GM23248 (cell line): ENCODE data around the gene FRYL. TPM values are rescaled to one million over a fixed set of nuclear protein-coding genes. Genes with fewer than 3 reads are reported as not detected.
A peak's percentile ranks its signal among the peaks of the same experiment; 100 is the strongest.
"Not testable (repeated sequence)": the region's sequence is repeated elsewhere in the genome, so short reads cannot be mapped to it uniquely, and the experiment has no call there.

Experiments used
- DNase-seq: peaks from one replicate; pipeline ENCODE4 v3.0.0-alpha.2; 2015
- H2AFZ ChIP-seq: fragments of 200-600 bp; sonication (generic); 2 replicates; pipeline ENCODE4 v1.6.1; 2016; ENCODE audit warnings: antibody characterized with exemption
- H3F3A ChIP-seq: fragments of 200-600 bp; sonication (generic); 2 replicates; pipeline ENCODE4 v1.6.1; 2016; ENCODE audit warnings: mild to moderate bottlenecking, antibody characterized with exemption, mixed run types; ENCODE audit not compliant: insufficient read depth
- H3K27ac ChIP-seq: fragments of 200-600 bp; sonication (generic); 2 replicates; pipeline ENCODE4 v1.5.1; 2016; ENCODE audit warnings: mild to moderate bottlenecking
- H3K27me3 ChIP-seq: fragments of 200-600 bp; sonication (generic); replicated peaks from 2 replicates; pipeline ENCODE4 v1.6.1; 2016; ENCODE audit warnings: mild to moderate bottlenecking; ENCODE audit not compliant: insufficient read depth
- H3K36me3 ChIP-seq: fragments of 200-600 bp; sonication (generic); 2 replicates; pipeline ENCODE4 v1.6.1; 2016; ENCODE audit warnings: low read depth, mild to moderate bottlenecking
- H3K4me1 ChIP-seq: fragments of 200-600 bp; sonication (generic); 2 replicates; pipeline ENCODE4 v1.6.1; 2016; ENCODE audit warnings: mild to moderate bottlenecking; ENCODE audit not compliant: insufficient read depth
- H3K4me2 ChIP-seq: fragments of 200-600 bp; sonication (generic); one replicate; pipeline ENCODE4 v1.6.1; 2016; ENCODE audit warnings: mild to moderate bottlenecking; ENCODE audit not compliant: unreplicated experiment
- H3K4me3 ChIP-seq: fragments of 200-600 bp; sonication (generic); 2 replicates; pipeline ENCODE4 v1.5.1; 2016; ENCODE audit warnings: mild to moderate bottlenecking
- H3K79me2 ChIP-seq: fragments of 200-600 bp; sonication (generic); 2 replicates; pipeline ENCODE4 v1.6.1; 2016; ENCODE audit warnings: mild to moderate bottlenecking; ENCODE audit not compliant: insufficient read depth
- H3K9ac ChIP-seq: fragments of 200-600 bp; sonication (generic); 2 replicates; pipeline ENCODE4 v1.6.1; 2016; ENCODE audit warnings: mild to moderate bottlenecking
- H3K9me2 ChIP-seq: fragments of 200-600 bp; sonication (generic); 2 replicates; pipeline ENCODE4 v1.6.1; 2016; ENCODE audit warnings: mixed run types, mild to moderate bottlenecking, moderate library complexity; ENCODE audit not compliant: insufficient read depth
- H3K9me3 ChIP-seq: fragments of 200-600 bp; sonication (generic); one replicate; pipeline ENCODE4 v1.6.1; 2017; ENCODE audit warnings: low read depth
- H4K20me1 ChIP-seq: fragments of 200-600 bp; sonication (generic); 2 replicates; pipeline ENCODE4 v1.6.0; 2016; ENCODE audit not compliant: insufficient read depth
- EZH2 ChIP-seq: fragments of 200-600 bp; sonication (generic); IDR thresholded peaks from 2 replicates; pipeline ENCODE4 v1.6.1; 2018; ENCODE audit warnings: antibody characterized with exemption, mild to moderate bottlenecking; ENCODE audit not compliant: insufficient read depth, poor library complexity, severe bottlenecking
- EZH2phosphoT487 ChIP-seq: fragments of 200-600 bp; sonication (generic); IDR thresholded peaks from 2 replicates; pipeline ENCODE4 v1.6.1; 2018; ENCODE audit warnings: antibody characterized with exemption, moderate library complexity, mild to moderate bottlenecking, low read depth; ENCODE audit not compliant: insufficient read depth
- WGBS, 2 experiments: methylation state at CpG; one replicate each; pipeline ENCODE4 v1.1.6; 2015 to 2017; ENCODE audit warnings: low lambda C conversion rate in 2 of 2, low coverage in 1 of 2; ENCODE audit errors: missing lambda C conversion rate in 2 of 2; 5-methylcytosine and 5-hydroxymethylcytosine counted together
- in situ Hi-C: fragments of 300-500 bp; cut with MboI; formaldehyde crosslinking; loops from 2 replicates; pipeline ENCODE4 v1.15.0; 2020
- polyA plus RNA-seq: library from polyadenylated mRNA; unstranded; fragments of >200 nt; fragmentation: Nextera tagmentation; extraction: Ambion mirVana; gene quantifications from 2 replicates; pipeline ENCODE4 v1.2.1, GENCODE V29; 2016
- total RNA-seq: library from RNA; depleted of rRNA; stranded (reverse); fragments of >200 nt; shearing (Covaris generic); gene quantifications from 2 replicates; pipeline ENCODE4 v1.2.3, GENCODE V29; 2014

The FRYL gene
- total and polyA plus RNA-seq, 2 experiments from 2014 or later, result 16.6 to 28.4 TPM

- no peak for DNase-seq
- Histone ChIP-seq H3K79me2 (peaks cover 100% of the 10 kb centered on the region), H3K4me3 (no peak overlapping the region), H3K27me3 (no peaks in the 10 kb centered on the region), H2AFZ (no peak overlapping the region), H4K20me1 (peaks cover 5% of the 10 kb centered on the region; the same call in 1 of the 2 replicates), H3K4me2 (no peak overlapping the region), H3F3A (no peaks in the 10 kb centered on the region), H3K9ac (no peak overlapping the region), H3K9me3 (no peaks in the 10 kb centered on the region), H3K27ac (no peak overlapping the region), H3K36me3 (no peaks in the 10 kb centered on the region), H3K4me1 (peaks cover 24% of the 10 kb centered on the region), H3K9me2 (no peaks in the 10 kb centered on the region)
- 96 to 98% methylated on average over 7 of the region's 7 CpGs for WGBS, 2 experiments
- in situ Hi-C loops, result no loop called here
- no peak for TF ChIP-seq EZH2
- no peak for TF ChIP-seq EZH2phosphoT487
These were observed 54.7 kb downstream of the FRYL start for GRCh38 chr4:48725414-48725813.

GRCh38 chr4:48722509-48723446 lies 57.3 kb downstream of the FRYL start:
- in situ Hi-C loops, result no loop called here
- no peaks in the 10 kb centered on the region for H4K20me1 ChIP-seq
- WGBS, 2 experiments, result 65 to 70% methylated on average over 5 of the region's 5 CpGs

DNA sequence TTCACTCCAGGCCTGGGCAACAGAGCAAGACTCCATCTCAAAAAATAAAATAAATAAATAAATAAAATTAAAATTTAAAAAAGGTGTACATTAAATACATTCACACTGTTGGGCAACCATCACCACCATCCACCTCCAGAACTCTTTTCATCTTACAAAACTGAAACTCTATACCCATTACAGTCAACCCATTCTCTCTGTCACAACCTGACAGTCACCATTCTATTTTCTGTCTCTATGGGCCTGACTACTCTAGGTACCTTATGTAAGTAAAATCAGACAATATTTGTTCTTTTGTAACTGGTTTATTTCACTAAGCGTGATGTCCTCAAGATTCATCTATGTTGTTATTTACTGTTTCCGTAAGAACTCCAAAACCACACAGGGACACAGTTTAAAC lies 59.6 kb downstream of the FRYL start:
- peaks cover 97% of the 10 kb centered on the region for H3K79me2 ChIP-seq
- H2AFZ ChIP-seq, result no peak overlapping the region
- TF ChIP-seq EZH2, result no peak
- TF ChIP-seq EZH2phosphoT487, result no peak
- H3K9ac ChIP-seq, result no peak overlapping the region
- H3K27ac ChIP-seq, result no peak overlapping the region
- in situ Hi-C loops, result no loop called here
- no peak for DNase-seq
- no peaks in the 10 kb centered on the region for H3K9me2 ChIP-seq
- no peaks in the 10 kb centered on the region for H3K9me3 ChIP-seq
- H3K36me3 ChIP-seq, result no peaks in the 10 kb centered on the region
- H3F3A ChIP-seq, result no peaks in the 10 kb centered on the region
- H3K4me3 ChIP-seq, result no peak overlapping the region
- no peaks in the 10 kb centered on the region for H3K27me3 ChIP-seq
- no peaks in the 10 kb centered on the region for H4K20me1 ChIP-seq
- WGBS, 2 experiments, result 99 to 100% methylated on average over 2 of the region's 2 CpGs
- peaks cover 10% of the 10 kb centered on the region for H3K4me1 ChIP-seq
- H3K4me2 ChIP-seq, result no peak overlapping the region

More at GRCh38 chr4:48722509-48723446, 57.3 kb downstream of the FRYL start:
- peak overlapping the region; percentile 15 for H3K4me2 ChIP-seq
- H3F3A ChIP-seq, result no peaks in the 10 kb centered on the region
- H3K36me3 ChIP-seq, result no peaks in the 10 kb centered on the region
- peak; percentile 22 for DNase-seq
- no peak overlapping the region for H2AFZ ChIP-seq
- H3K9me2 ChIP-seq, result no peaks in the 10 kb centered on the region
- H3K27me3 ChIP-seq, result no peaks in the 10 kb centered on the region
- H3K9ac ChIP-seq, result no peak overlapping the region
- peaks cover 100% of the 10 kb centered on the region for H3K79me2 ChIP-seq
- H3K4me1 ChIP-seq, result peaks cover 24% of the 10 kb centered on the region
- 0 out of 2 replicates have a peak overlapping the region, but pooled peaks have one; percentile 1 for H3K4me3 ChIP-seq
- no peak for TF ChIP-seq EZH2phosphoT487
- TF ChIP-seq EZH2, result no peak
- H3K27ac ChIP-seq, result 0 out of 2 replicates have a peak overlapping the region, but pooled peaks have one; percentile 2
- no peaks in the 10 kb centered on the region for H3K9me3 ChIP-seq

- Histone ChIP-seq H3K27ac (no peak overlapping the region), H4K20me1 (no peaks in the 10 kb centered on the region), H3K9me3 (no peaks in the 10 kb centered on the region), H2AFZ (no peak overlapping the region), H3K36me3 (no peaks in the 10 kb centered on the region), H3K9ac (no peak overlapping the region), H3F3A (no peaks in the 10 kb centered on the region), H3K4me3 (no peak overlapping the region), H3K4me1 (peaks cover 10% of the 10 kb centered on the region), H3K9me2 (no peaks in the 10 kb centered on the region), H3K27me3 (no peaks in the 10 kb centered on the region), H3K79me2 (peaks cover 88% of the 10 kb centered on the region), H3K4me2 (no peak overlapping the region)
- in situ Hi-C loops, result no loop called here
- DNase-seq, result no peak
- WGBS, 2 experiments, result 95 to 99% methylated on average over 5 of the region's 5 CpGs
- TF ChIP-seq EZH2phosphoT487 (no peak), EZH2 (no peak)
These were observed 61.1 kb downstream of the FRYL start for GRCh38 chr4:48718818-48719465.

- DNase-seq, H3K9me3 ChIP-seq, H2AFZ ChIP-seq, H3K4me3 ChIP-seq, H3K9ac ChIP-seq, H3K4me1 ChIP-seq, H4K20me1 ChIP-seq, H3K27ac ChIP-seq, H3K36me3 ChIP-seq, H3K4me2 ChIP-seq, H3K27me3 ChIP-seq, H3F3A ChIP-seq, in situ Hi-C loops, H3K9me2 ChIP-seq: not testable (repeated sequence)
- WGBS, 2 experiments, result 92 to 99% methylated on average over 4 to 5 of the region's 5 CpGs
- peaks cover 80% of the 10 kb centered on the region for H3K79me2 ChIP-seq
These were observed 63.8 kb downstream of the FRYL start for GRCh38 chr4:48716285-48716684.
